Cardiac fibroblast (primary cell): Measurements from ENCODE around the gene PPARG.

Experiments used
- DNase-seq, 2 donors: peaks; one replicate each; pipeline versions ENCODE4 v3.0.0 to v3.0.0-alpha.2; 2010; ENCODE audit warnings: low read depth in 2 of 2
- H3K4me3 ChIP-seq, 2 donors: replicated peaks in 1 of 2; 1 replicate in 1 of 2; 2 replicates in 1 of 2; pipeline ENCODE4 v1.5.1; 2011; ENCODE audit warnings: low read depth in 2 of 2, low read length in 2 of 2, mild to moderate bottlenecking in 2 of 2, moderate library complexity in 1 of 2
- TF ChIP-seq, protein P1 (sequence below): IDR thresholded peaks from one replicate; pipeline ENCODE4 v1.5.1; 2011; ENCODE audit warnings: low read depth, mild to moderate bottlenecking, low read length, inconsistent platforms

Gene PPARG

DNA sequence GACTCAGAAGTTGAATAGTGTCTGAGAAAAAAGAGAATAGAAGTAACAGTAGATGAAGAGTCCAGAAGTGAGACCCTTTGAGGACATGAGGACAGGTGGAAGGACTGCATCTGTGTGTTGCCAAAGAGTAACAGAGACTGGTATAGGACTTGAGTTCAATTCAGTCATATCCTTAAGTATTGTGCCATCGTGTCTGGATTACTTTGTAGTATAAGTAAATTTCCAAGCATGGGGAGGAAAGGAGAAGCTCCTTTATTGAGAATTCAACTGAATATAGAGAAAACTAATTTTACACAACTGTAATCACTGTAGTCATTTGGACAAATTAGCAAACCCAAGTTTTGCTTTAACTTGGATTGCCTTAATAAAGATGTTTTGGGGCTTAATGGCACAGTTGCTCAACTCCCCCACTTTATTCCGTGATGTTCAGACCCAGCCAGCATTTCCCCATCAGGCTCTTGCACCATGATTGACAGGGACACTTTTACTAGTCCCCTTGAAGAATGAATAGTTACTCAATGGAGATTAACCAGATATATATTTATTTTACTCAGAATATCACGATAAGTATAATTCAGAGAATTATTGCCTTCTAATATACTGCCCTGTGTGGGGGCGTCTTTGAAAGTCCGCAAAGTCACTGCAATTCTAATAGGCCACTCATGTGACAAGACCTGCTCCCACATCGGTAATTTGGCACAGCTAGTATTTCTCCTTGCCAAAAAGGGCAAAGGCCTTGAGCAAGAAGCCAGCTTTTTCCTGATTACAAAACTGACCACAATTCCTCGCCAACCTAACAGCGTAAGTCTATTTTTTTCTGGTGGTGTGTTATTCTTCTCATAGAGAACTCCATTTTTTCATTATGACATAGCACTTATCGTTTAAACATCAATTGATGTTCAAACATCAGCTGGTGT, 61.3 kb downstream of the PPARG start:
- no peak overlapping the region for H3K4me3 ChIP-seq
- peak; percentile 88 to 94 for DNase-seq
- TF ChIP-seq, protein P1, sequence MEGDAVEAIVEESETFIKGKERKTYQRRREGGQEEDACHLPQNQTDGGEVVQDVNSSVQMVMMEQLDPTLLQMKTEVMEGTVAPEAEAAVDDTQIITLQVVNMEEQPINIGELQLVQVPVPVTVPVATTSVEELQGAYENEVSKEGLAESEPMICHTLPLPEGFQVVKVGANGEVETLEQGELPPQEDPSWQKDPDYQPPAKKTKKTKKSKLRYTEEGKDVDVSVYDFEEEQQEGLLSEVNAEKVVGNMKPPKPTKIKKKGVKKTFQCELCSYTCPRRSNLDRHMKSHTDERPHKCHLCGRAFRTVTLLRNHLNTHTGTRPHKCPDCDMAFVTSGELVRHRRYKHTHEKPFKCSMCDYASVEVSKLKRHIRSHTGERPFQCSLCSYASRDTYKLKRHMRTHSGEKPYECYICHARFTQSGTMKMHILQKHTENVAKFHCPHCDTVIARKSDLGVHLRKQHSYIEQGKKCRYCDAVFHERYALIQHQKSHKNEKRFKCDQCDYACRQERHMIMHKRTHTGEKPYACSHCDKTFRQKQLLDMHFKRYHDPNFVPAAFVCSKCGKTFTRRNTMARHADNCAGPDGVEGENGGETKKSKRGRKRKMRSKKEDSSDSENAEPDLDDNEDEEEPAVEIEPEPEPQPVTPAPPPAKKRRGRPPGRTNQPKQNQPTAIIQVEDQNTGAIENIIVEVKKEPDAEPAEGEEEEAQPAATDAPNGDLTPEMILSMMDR = no peak

DNA sequence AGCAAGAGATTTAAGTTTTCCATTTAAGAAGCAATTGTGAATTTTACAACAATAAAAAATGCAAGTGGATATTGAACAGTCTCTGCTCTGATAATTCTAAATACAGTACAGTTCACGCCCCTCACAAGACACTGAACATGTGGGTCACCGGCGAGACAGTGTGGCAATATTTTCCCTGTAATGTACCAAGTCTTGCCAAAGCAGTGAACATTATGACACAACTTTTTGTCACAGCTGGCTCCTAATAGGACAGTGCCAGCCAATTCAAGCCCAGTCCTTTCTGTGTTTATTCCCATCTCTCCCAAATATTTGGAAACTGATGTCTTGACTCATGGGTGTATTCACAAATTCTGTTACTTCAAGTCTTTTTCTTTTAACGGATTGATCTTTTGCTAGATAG, 62.3 kb downstream of the PPARG start:
- TF ChIP-seq, protein P1 = no peak
- DNase-seq = peak; percentile 38 to 49
- no peak overlapping the region for H3K4me3 ChIP-seq

DNA sequence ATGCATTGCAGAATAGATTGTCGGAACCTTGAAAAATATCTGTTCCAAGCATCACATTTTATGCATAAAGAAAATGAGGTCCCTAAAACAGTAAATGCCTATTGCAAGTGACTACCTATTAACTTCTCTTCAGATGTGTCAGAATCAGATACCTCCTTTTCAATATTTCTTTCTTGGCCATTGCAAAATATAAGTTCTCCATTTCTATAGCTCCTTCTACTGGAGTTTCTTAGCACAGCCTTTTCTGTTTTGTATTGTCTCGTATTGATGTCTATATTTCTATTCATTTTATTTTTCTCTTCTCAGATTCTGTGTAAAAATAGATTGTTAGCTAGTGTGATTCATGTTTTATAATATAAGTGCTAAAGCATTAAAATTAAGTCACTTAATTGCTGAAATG, 63.4 kb downstream of the PPARG start:
- no peak overlapping the region for H3K4me3 ChIP-seq
- peak in 1 of 2 donors; percentile 22 for DNase-seq
- TF ChIP-seq, protein P1 = no peak

DNA sequence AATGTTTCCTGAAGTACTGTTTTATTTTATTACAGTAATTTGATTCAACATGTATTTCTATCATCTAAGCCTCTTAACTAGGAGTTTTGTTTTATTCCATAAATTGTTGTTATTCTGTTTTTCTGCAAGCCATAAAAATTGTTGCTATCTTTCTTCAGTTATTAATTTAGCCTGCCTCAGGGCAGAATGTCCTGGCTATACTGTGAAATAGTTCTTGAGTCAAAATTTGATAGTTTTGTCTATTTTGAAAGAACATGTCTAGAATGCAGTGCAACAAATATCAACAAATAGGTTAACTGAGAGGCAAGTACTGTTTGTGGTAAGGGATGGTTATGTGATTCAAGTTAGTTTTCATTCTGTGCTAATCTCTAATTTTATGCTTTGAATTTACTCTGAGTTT, 63.9 kb downstream of the PPARG start:
- TF ChIP-seq, protein P1 = no peak
- no peak for DNase-seq
- no peak overlapping the region for H3K4me3 ChIP-seq

DNA sequence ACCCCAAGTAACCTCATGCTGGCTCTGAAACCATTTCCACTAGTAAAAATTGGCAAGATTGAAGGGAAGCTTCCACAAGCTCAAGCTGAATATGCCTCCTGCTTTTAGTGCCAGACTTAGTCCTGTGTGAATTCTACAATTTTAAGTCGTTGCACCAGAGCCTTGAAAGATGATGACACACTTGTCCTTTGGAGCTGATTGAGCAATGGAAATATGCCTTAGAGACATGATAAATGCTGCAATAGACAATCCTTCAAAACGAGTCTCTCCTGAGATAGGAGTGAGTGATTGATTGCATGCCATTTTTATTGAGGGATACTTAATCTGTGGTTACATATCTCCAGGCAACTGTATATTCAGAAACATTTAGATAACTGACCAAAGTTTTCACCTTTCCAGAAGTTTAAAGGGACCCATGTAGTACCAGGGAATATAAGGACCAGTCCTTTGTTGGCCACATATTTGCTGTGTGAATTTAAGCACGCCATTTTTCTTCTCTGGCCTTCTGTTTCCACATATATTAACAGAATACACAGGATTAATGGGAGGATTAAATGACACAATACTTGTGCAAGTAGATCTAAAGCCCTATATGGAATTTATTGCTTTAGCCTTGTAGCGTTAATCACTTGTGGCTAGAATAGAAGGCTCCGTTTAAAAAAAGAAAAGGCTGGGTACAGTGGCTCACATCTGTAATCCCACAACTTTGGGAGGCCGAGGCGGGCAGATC, 65.1 kb downstream of the PPARG start:
- TF ChIP-seq, protein P1 = no peak
- no peak overlapping the region for H3K4me3 ChIP-seq
- DNase-seq = peak; percentile 72 to 77

GRCh38 chr3:12356175-12356574, 67.3 kb downstream of the PPARG start:
- no peak overlapping the region for H3K4me3 ChIP-seq
- TF ChIP-seq, protein P1 = no peak
- DNase-seq = no peak
